GM12878 (cell line): Measurements from ENCODE around the gene SPP2. TPM values are rescaled to one million over a fixed set of nuclear protein-coding genes. Genes with fewer than 3 reads are reported as not detected.

Experiments used
- ATAC-seq: fragments of 200-7000 bp; cut with Tn5 transposase; 3 replicates; pipeline ENCODE4 v1.9.1; 2020; ENCODE audit warnings: mild to moderate bottlenecking, moderate library complexity
- BruUV-seq: library from RNA; stranded (reverse); fragments of 400-500 nt; replicated peaks from 2 replicates; lab custom pipeline; 2021; lab: Mats Ljungman, UMichigan
- CTCF ChIA-PET: fragments of 300-600 bp; sonication (Branson Sonifier 250); formaldehyde crosslinking; extraction: SDS; loops from one replicate; lab custom pipeline; 2021; ENCODE audit warnings: inconsistent platforms; lab: Yijun Ruan, JAX
- POLR2A ChIA-PET: fragments of 350-600 bp; formaldehyde crosslinking; extraction: SDS; loops from one replicate; lab custom pipeline; 2021; ENCODE audit warnings: inconsistent platforms; lab: Charles Lee
- RAD21 ChIA-PET: fragments of 300-600 bp; sonication (Branson Sonifier 250); formaldehyde crosslinking; loops from one replicate; lab custom pipeline; 2023; ENCODE audit warnings: antibody characterized with exemption; ENCODE audit not compliant: unreplicated experiment; lab: Charles Lee
- SMC1A ChIA-PET: fragments of 300-600 bp; sonication (Branson Sonifier 250); formaldehyde crosslinking; loops from one replicate; lab custom pipeline; 2023; ENCODE audit not compliant: unreplicated experiment, uncharacterized antibody; lab: Charles Lee
- DNase-seq: peaks from one replicate; pipeline ENCODE4 v3.0.0-alpha.2; 2011; ENCODE audit warnings: low read depth, low spot score
- FAIRE-seq: peaks from 3 replicates; lab custom pipeline; 2011; peaks lifted over from hg19 to GRCh38; lab: Jason Lieb, UNC
- H2AFZ ChIP-seq: 2 replicates; pipeline ENCODE4 v1.6.0; 2011; ENCODE audit warnings: low read depth, low read length, control low read depth; ENCODE audit not compliant: control insufficient read depth
- H3K27ac ChIP-seq: 2 replicates; pipeline ENCODE4 v1.5.1; 2011; ENCODE audit warnings: control low read depth; ENCODE audit not compliant: control insufficient read depth, insufficient read depth
- H3K27me3 ChIP-seq, 2 experiments: replicated peaks in 1 of 2; 2 replicates each; pipeline versions ENCODE4 v1.6.0 to v1.6.1; 2011; ENCODE audit warnings: low read length in 1 of 2; ENCODE audit not compliant: control insufficient read depth in 2 of 2, insufficient read depth in 2 of 2
- H3K36me3 ChIP-seq, 2 experiments: 2 replicates each; pipeline ENCODE4 v1.5.1; 2011; ENCODE audit warnings: low read length in 1 of 2; ENCODE audit not compliant: control insufficient read depth in 2 of 2, insufficient read depth in 2 of 2
- H3K4me1 ChIP-seq: 2 replicates; pipeline ENCODE4 v1.6.1; 2011; ENCODE audit warnings: mild to moderate bottlenecking, low read length, moderate library complexity, mixed read lengths; ENCODE audit not compliant: control insufficient read depth, insufficient read depth
- H3K4me2 ChIP-seq: 2 replicates; pipeline ENCODE4 v1.6.0; 2011; ENCODE audit warnings: control low read depth; ENCODE audit not compliant: control insufficient read depth, insufficient read depth
- H3K4me3 ChIP-seq: fragments of 200-600 bp; sonication (generic); 2 replicates; pipeline ENCODE4 v1.5.1; 2016
- H3K79me2 ChIP-seq: 2 replicates; pipeline ENCODE4 v1.6.0; 2011; ENCODE audit warnings: low read length; ENCODE audit not compliant: control insufficient read depth, insufficient read depth
- H3K9ac ChIP-seq: 2 replicates; pipeline ENCODE4 v1.8.0; 2011; ENCODE audit warnings: low read length, control low read depth, mixed read lengths; ENCODE audit not compliant: control insufficient read depth, insufficient read depth
- H3K9me3 ChIP-seq: replicated peaks from 3 replicates; pipeline ENCODE4 v1.5.1; 2011; ENCODE audit warnings: mild to moderate bottlenecking, low read length; ENCODE audit not compliant: control insufficient read depth, insufficient read depth
- H4K20me1 ChIP-seq: 2 replicates; pipeline ENCODE4 v1.6.0; 2011; ENCODE audit not compliant: control insufficient read depth, insufficient read depth
- ATF7 ChIP-seq: fragments of 450-650 bp; IDR thresholded peaks from 2 replicates; pipeline ENCODE4 v1.6.1; 2016; ENCODE audit warnings: low read depth, mild to moderate bottlenecking
- CHD1 ChIP-seq: IDR thresholded peaks from 2 replicates; pipeline ENCODE4 v1.6.1; 2012; ENCODE audit warnings: low read depth, low read length, improper control_type of control experiment
- CREM ChIP-seq: IDR thresholded peaks from 2 replicates; pipeline ENCODE4 v1.6.1; 2014; ENCODE audit warnings: antibody characterized with exemption, low read depth
- TARDBP ChIP-seq: IDR thresholded peaks from 2 replicates; pipeline ENCODE4 v1.6.1; 2016; ENCODE audit warnings: borderline replicate concordance
- WGBS: methylation state at CpG from one replicate; pipeline ENCODE4 v1.1.6; 2016; ENCODE audit warnings: low lambda C conversion rate; ENCODE audit not compliant: insufficient replicate concordance, insufficient coverage; ENCODE audit errors: missing lambda C conversion rate; 5-methylcytosine and 5-hydroxymethylcytosine counted together
- in situ Hi-C: fragments of 300-500 bp; cut with MboI; formaldehyde crosslinking; loops from 9 replicates; pipeline ENCODE4 v1.14.3; 2018; ENCODE audit warnings: mixed read lengths
- intact Hi-C: fragments of 100-400 bp; cut with micrococcal nuclease; formaldehyde crosslinking; loops from one replicate; pipeline ENCODE4 v1.14.2; 2022; ENCODE audit not compliant: unreplicated experiment
- polyA plus RNA-seq, 11 experiments: library from polyadenylated mRNA; depleted of rRNA in 4 of 11; unstranded in 6 of 11; stranded (reverse) in 5 of 11; fragments of >200 nt; fragmentation: Nextera tagmentation in 4 of 11; fragmentation: Illumina TruSeq in 1 of 11; extraction: Ambion mirVana in 4 of 11; extraction: Trizol in 1 of 11; gene quantifications; 1 replicate in 1 of 11; 2 replicates in 10 of 11; pipeline versions ENCODE4 v1.2.1 to v1.2.3, GENCODE V29; 2011 to 2016; ENCODE audit warnings: inconsistent platforms in 2 of 11, missing spikeins in 2 of 11, low read depth in 1 of 11
- total RNA-seq, 4 experiments: library from RNA; depleted of rRNA in 3 of 4; stranded (reverse); fragments of >200 nt in 3 of 4; fragmentation: Illumina TruSeq in 1 of 4; extraction: Trizol in 1 of 4; gene quantifications; 2 replicates each; pipeline versions ENCODE4 v1.2.1 to v1.2.3, GENCODE V29; 2013 to 2021

The SPP2 gene
- total and polyA plus RNA-seq, 10 of the 15 experiments (the other 5 are each of a cell fraction or from before 2014, with no cell fraction given), result not detected

GRCh38 chr2:234002281-234002680, 48.2 kb upstream of the SPP2 start:
- FAIRE-seq (no peak), ATAC-seq (no peak), DNase-seq (no peak)
- ChIA-PET RAD21 (no interaction called here), SMC1A (no interaction called here), POLR2A (no interaction called here), CTCF (no interaction called here)
- Histone ChIP-seq H3K4me2 (no peak overlapping the region), H3K9ac (no peak overlapping the region), H4K20me1 (no peaks in the 10 kb centered on the region), H3K9me3 (no peaks in the 10 kb centered on the region), H3K79me2 (no peaks in the 10 kb centered on the region), H3K27me3 (peaks cover 0 to 5% of the 10 kb centered on the region in 2 experiments; a peak in 3 of 4 replicates), H3K4me3 (no peak overlapping the region), H3K36me3 (no peaks in the 10 kb centered on the region), H2AFZ (no peak overlapping the region), H3K27ac (no peak overlapping the region), H3K4me1 (no peaks in the 10 kb centered on the region)
- intact Hi-C loops, result no loop called here
- no TSS peak for BruUV-seq
- in situ Hi-C loops, result no loop called here
- no peak for TF ChIP-seq CHD1
- no peak for TF ChIP-seq CREM
- 0% methylated on average over 4 of the region's 4 CpGs for WGBS

GRCh38 chr2:234003972-234004617, 46.4 kb upstream of the SPP2 start:
- FAIRE-seq, result no peak

More at GRCh38 chr2:234003972-234004617, 46.4 kb upstream of the SPP2 start:
- no TSS peak for BruUV-seq
- H3K4me2 ChIP-seq, result no peak overlapping the region
- ChIA-PET CTCF (no interaction called here), RAD21 (no interaction called here), SMC1A (no interaction called here), POLR2A (no interaction called here)
- no peak overlapping the region for H2AFZ ChIP-seq
- WGBS, result 15% methylated on average over 8 of the region's 8 CpGs
- ATAC-seq, result no peak
- no peaks in the 10 kb centered on the region for H3K9me3 ChIP-seq
- H3K79me2 ChIP-seq, result no peaks in the 10 kb centered on the region
- H3K27ac ChIP-seq, result no peak overlapping the region
- no peaks in the 10 kb centered on the region for H3K36me3 ChIP-seq
- in situ Hi-C loops (no loop called here), intact Hi-C loops (no loop called here)
- H3K4me1 ChIP-seq, result no peaks in the 10 kb centered on the region
- no peaks in the 10 kb centered on the region for H4K20me1 ChIP-seq
- TF ChIP-seq TARDBP, result no peak
- TF ChIP-seq ATF7, result peak; percentile 69
- DNase-seq, result no peak
- H3K27me3 ChIP-seq, result peaks cover 0 to 5% of the 10 kb centered on the region in 2 experiments; a peak in 3 of 4 replicates
- H3K4me3 ChIP-seq, result no peak overlapping the region
- no peak overlapping the region for H3K9ac ChIP-seq
